GM12874 (cell line): ENCODE data around the gene DIAPH3.

Experiments used
- CTCF ChIP-seq: IDR thresholded peaks from 2 replicates; pipeline ENCODE4 v1.5.1; 2011; ENCODE audit warnings: low read depth, mild to moderate bottlenecking, control low read depth, low read length, moderate library complexity; ENCODE audit not compliant: insufficient read depth

DIAPH3 gene

GRCh38 chr13:60035874-60036273 lies 127.9 kb downstream of the DIAPH3 start:
- no peak for TF ChIP-seq CTCF

- TF ChIP-seq CTCF: no peak
These were observed 130.9 kb downstream of the DIAPH3 start for GRCh38 chr13:60032851-60033250.

GRCh38 chr13:60028021-60028420 lies 135.7 kb downstream of the DIAPH3 start:
- TF ChIP-seq CTCF: no peak

GRCh38 chr13:60026286-60026685 lies 137.4 kb downstream of the DIAPH3 start:
- no peak for TF ChIP-seq CTCF

GRCh38 chr13:60020288-60020687 lies 143.4 kb downstream of the DIAPH3 start:
- TF ChIP-seq CTCF: no peak

GRCh38 chr13:60019119-60019993 lies 144.4 kb downstream of the DIAPH3 start:
- TF ChIP-seq CTCF: no peak

GRCh38 chr13:60018536-60018935 lies 145.2 kb downstream of the DIAPH3 start:
- no peak for TF ChIP-seq CTCF
